Loucy (cell line): ENCODE data around the gene HNRNPU.
A peak's percentile ranks its signal among the peaks of the same experiment; 100 is the strongest.

Source experiments
- H2AFZ ChIP-seq: fragments of 200-600 bp; sonication (generic); 2 replicates; pipeline ENCODE4 v1.6.0; 2016; ENCODE audit warnings: antibody characterized with exemption, mild to moderate bottlenecking, low read length, moderate library complexity
- H3F3A ChIP-seq: fragments of 200-600 bp; 2 replicates; pipeline ENCODE4 v1.6.0; 2016; ENCODE audit warnings: antibody characterized with exemption, low read depth, mild to moderate bottlenecking
- H3K27me3 ChIP-seq: fragments of 200-600 bp; sonication (generic); 2 replicates; pipeline ENCODE4 v1.6.1; 2014; ENCODE audit warnings: low read length, mild to moderate bottlenecking; ENCODE audit not compliant: insufficient read depth, poor library complexity, severe bottlenecking
- H3K36me3 ChIP-seq: fragments of 200-600 bp; sonication (generic); 2 replicates; pipeline ENCODE4 v1.6.1; 2016; ENCODE audit warnings: low read length; ENCODE audit not compliant: insufficient read depth
- H3K4me1 ChIP-seq: fragments of 200-600 bp; sonication (generic); 2 replicates; pipeline ENCODE4 v1.5.1; 2014; ENCODE audit warnings: low read length, mild to moderate bottlenecking; ENCODE audit not compliant: insufficient read depth, poor library complexity, severe bottlenecking
- H3K4me2 ChIP-seq: fragments of 200-600 bp; sonication (generic); 2 replicates; pipeline ENCODE4 v1.6.0; 2014; ENCODE audit warnings: antibody characterized with exemption, low read length, low read depth, mild to moderate bottlenecking; ENCODE audit not compliant: poor library complexity, severe bottlenecking
- H3K4me3 ChIP-seq: fragments of 200-600 bp; sonication (generic); 2 replicates; pipeline ENCODE4 v1.5.1; 2014; ENCODE audit warnings: low read length, mild to moderate bottlenecking, mixed read lengths; ENCODE audit not compliant: poor library complexity, severe bottlenecking
- H3K79me2 ChIP-seq: fragments of 200-600 bp; sonication (generic); 2 replicates; pipeline ENCODE4 v1.6.1; 2014; ENCODE audit warnings: low read length; ENCODE audit not compliant: insufficient read depth
- H3K9ac ChIP-seq: fragments of 200-600 bp; sonication (generic); 2 replicates; pipeline ENCODE4 v1.6.0; 2014; ENCODE audit warnings: mild to moderate bottlenecking, low read depth, low read length, moderate library complexity; ENCODE audit not compliant: poor library complexity, severe bottlenecking
- H3K9me2 ChIP-seq: fragments of 200-600 bp; sonication (generic); replicated peaks from 2 replicates; pipeline ENCODE4 v1.6.1; 2016; ENCODE audit warnings: low read depth, low read length, mixed read lengths
- H3K9me3 ChIP-seq: fragments of 200-600 bp; sonication (generic); 2 replicates; pipeline ENCODE4 v1.6.1; 2014; ENCODE audit warnings: mild to moderate bottlenecking, antibody characterized with exemption, low read length, low read depth; ENCODE audit not compliant: insufficient read depth
- H4K20me1 ChIP-seq: fragments of 200-600 bp; sonication (generic); 2 replicates; pipeline ENCODE4 v1.6.0; 2014; ENCODE audit warnings: antibody characterized with exemption, low read length, mild to moderate bottlenecking; ENCODE audit not compliant: insufficient read depth, poor library complexity, severe bottlenecking
- CTCF ChIP-seq: fragments of 200-600 bp; sonication (generic); conservative IDR thresholded peaks from 2 replicates; pipeline ENCODE4 v1.5.1; 2014; ENCODE audit warnings: mild to moderate bottlenecking, antibody characterized with exemption, low read length
- EZH2phosphoT487 ChIP-seq: fragments of 200-600 bp; IDR thresholded peaks from 2 replicates; pipeline ENCODE4 v1.6.1; 2018; ENCODE audit warnings: antibody characterized with exemption, mild to moderate bottlenecking, moderate library complexity, borderline replicate concordance

HNRNPU gene

GRCh38 chr1:244844155-244845121 lies 19.9 kb downstream of the HNRNPU start:
- peaks cover 84% of the 10 kb centered on the region for H3K36me3 ChIP-seq
- H3K9me2 ChIP-seq: no peaks in the 10 kb centered on the region
- peaks cover 47% of the 10 kb centered on the region for H4K20me1 ChIP-seq
- no peak overlapping the region for H3K4me3 ChIP-seq
- H3K9me3 ChIP-seq: no peaks in the 10 kb centered on the region
- H3K79me2 ChIP-seq: peaks cover 39% of the 10 kb centered on the region
- H3F3A ChIP-seq: peaks cover under 1% of the 10 kb centered on the region; the same call in 1 of the 2 replicates
- H3K9ac ChIP-seq: no peak overlapping the region
- no peak overlapping the region for H2AFZ ChIP-seq
- TF ChIP-seq EZH2phosphoT487 (no peak), CTCF (no peak)
- H3K4me2 ChIP-seq: no peak overlapping the region
- H3K4me1 ChIP-seq: peaks cover 33% of the 10 kb centered on the region
- no peaks in the 10 kb centered on the region for H3K27me3 ChIP-seq

DNA sequence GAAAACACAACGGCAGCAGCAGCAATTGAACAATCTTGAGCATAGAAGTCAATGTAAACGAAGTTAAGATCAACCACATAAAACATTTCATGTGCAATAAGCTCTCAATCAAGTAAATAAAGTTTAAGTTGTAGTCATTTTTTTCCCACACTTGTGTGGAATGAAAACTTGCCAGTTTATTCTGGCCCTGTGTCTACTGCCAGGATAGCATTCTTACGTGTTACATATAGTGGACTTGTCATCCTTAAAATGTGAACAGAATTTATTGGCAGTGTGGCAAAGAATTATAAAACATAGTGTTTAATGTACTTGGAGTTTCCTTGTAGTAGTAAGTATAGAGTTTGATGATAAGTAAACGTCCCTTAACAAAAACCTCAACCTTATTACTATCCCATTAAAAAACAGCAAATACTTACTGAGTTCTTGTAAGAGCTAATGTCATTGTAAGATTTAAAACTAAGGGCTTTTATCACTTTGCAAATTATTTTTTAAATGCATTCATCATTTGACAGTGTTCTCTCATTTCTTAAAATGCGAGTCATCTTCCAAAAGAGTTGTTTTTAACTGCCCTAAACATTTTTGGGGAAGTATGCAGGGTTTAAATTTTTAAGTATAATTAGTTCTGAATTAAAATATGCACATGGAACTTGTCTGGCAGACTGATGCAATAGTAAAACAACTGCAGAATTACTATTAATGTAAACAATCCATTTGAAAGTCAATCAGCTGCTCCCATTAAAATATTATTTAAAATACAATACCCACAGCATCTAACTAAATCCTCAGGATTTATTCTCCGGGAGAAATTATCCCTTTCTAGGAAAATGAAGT lies 21.0 kb downstream of the HNRNPU start:
- no peak overlapping the region for H3K4me2 ChIP-seq
- H3K4me1 ChIP-seq: peaks cover 41% of the 10 kb centered on the region
- peaks cover 4% of the 10 kb centered on the region; the same call in 1 of the 2 replicates for H3F3A ChIP-seq
- no peaks in the 10 kb centered on the region for H3K27me3 ChIP-seq
- H4K20me1 ChIP-seq: peaks cover 48% of the 10 kb centered on the region
- no peaks in the 10 kb centered on the region for H3K9me3 ChIP-seq
- H3K36me3 ChIP-seq: peaks cover 76% of the 10 kb centered on the region
- no peak for TF ChIP-seq CTCF
- no peak for TF ChIP-seq EZH2phosphoT487
- H3K4me3 ChIP-seq: no peak overlapping the region
- no peak overlapping the region for H2AFZ ChIP-seq
- no peaks in the 10 kb centered on the region for H3K9me2 ChIP-seq
- peaks cover 50% of the 10 kb centered on the region for H3K79me2 ChIP-seq
- H3K9ac ChIP-seq: no peak overlapping the region

DNA sequence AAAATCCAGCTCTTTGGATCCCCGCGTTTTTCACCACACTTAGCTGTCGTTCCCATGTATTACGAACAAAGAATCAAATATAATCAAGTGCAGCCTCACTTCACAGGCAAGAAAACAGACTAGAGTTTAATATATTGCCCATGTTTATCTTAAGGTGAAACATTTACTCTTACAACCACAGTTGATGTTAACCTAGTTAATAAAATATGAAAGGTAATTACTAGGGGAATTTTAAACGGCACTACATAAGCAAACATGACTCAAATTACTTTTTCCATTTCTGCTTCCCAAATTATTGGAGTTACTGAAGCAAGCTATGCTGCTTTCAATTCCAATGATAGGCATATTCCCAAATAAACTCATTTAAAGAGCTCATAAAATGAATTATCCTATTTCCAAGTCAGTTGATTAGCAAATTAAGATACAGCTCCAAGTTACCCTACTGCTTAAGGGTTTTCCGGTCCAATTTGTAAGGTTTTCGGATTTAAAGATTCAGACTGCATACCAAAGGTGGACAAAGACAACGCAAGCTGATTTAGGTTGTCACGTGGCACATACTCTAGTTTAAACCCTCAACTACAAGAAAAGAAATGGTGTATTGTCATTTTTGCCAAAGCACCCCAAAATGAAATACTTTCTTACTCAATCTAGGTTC lies 22.9 kb downstream of the HNRNPU start:
- Histone ChIP-seq H3K4me3 (no peak overlapping the region), H3K4me1 (peaks cover 60% of the 10 kb centered on the region), H3K4me2 (peak overlapping the region; percentile 91), H2AFZ (no peak overlapping the region), H3F3A (peaks cover 4% of the 10 kb centered on the region; the same call in 1 of the 2 replicates), H3K9me3 (no peaks in the 10 kb centered on the region), H3K36me3 (peaks cover 56% of the 10 kb centered on the region), H3K27me3 (no peaks in the 10 kb centered on the region), H3K9me2 (no peaks in the 10 kb centered on the region), H3K9ac (no peak overlapping the region), H4K20me1 (peaks cover 62% of the 10 kb centered on the region), H3K79me2 (peaks cover 69% of the 10 kb centered on the region)
- TF ChIP-seq EZH2phosphoT487: no peak
- TF ChIP-seq CTCF: no peak
